Uterus (tissue), 2 donors: ENCODE measurements around the gene BRCC3.
"Not testable (repeated sequence)": the region's sequence is repeated elsewhere in the genome, so short reads cannot be mapped to it uniquely, and the experiment has no call there.

Source experiments
- CTCF ChIP-seq, 4 experiments: fragments of 200-600 bp in 2 of 4; fragments of 450-650 bp in 2 of 4; sonication (generic) in 2 of 4; IDR thresholded peaks; one replicate each; pipeline ENCODE4 v1.5.1; 2016 to 2019; ENCODE audit warnings: antibody characterized with exemption in 4 of 4, mild to moderate bottlenecking in 2 of 4, moderate library complexity in 1 of 4
- POLR2A ChIP-seq, 2 donors: fragments of 450-650 bp; IDR thresholded peaks; one replicate each; pipeline ENCODE4 v1.6.1; 2016; ENCODE audit warnings: antibody characterized with exemption in 2 of 2, mild to moderate bottlenecking in 1 of 2, moderate library complexity in 1 of 2

- not testable (repeated sequence) for TF ChIP-seq CTCF, POLR2A (IDR thresholded peaks at IDR 0.05)
Observed at GRCh38 chrX:155147612-155148011, 76.3 kb downstream of the BRCC3 start.
